ENCODE measurements around the gene APC. TPM values are rescaled to one million over a fixed set of nuclear protein-coding genes. Genes with fewer than 3 reads are reported as not detected.

The APC gene
- total and polyA plus RNA-seq, 2 of the 8 experiments (the other 6 are each of a cell fraction or from before 2014, with no cell fraction given), result 6.8 to 41.9 TPM

DNA sequence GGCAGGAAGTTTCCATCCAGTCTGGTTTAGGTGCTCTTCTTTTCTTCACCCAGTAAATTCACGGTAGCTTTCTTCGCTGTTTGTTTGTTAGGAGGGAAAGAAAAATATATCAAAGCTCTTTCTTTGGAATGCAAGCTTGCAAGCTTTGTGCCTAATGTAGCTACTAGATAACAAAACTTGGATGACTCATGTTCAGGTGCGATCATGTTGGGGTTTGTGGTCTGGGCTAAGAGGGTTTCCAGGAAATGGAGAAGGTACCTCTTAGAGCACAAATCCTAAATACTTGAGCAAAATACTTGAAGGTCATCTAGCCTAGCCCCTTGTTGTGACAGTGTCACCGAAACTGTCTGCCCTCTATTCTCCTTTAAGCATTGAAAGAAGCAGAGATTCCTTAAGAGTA lies 141.1 kb downstream of the APC start:
- POLR2A ChIA-PET (ENCODE audit: partially characterized antibody), result interaction anchor here (0.6 to 1.4 kb wide), 2 partner anchors 8 to 366 kb away, joined by 3 to 4 read pairs; no protein-coding TSS in a partner anchor
- Histone ChIP-seq H3K9ac (replicated peaks in 1 of 4; ENCODE audit: extremely low read depth in 1 of 4, low read depth in 3 of 4, low read length in 3 of 4) (no peak overlapping the region), H4K20me1 (replicated peaks in 1 of 2; ENCODE audit: control insufficient read depth in 1 of 2, insufficient read depth in 2 of 2, low read length in 2 of 2) (peaks cover 0 to 2% of the 10 kb centered on the region in 2 experiments), H3K79me1 (ENCODE audit: low read depth, low read length) (no peaks in the 10 kb centered on the region), H3K23me2 (ENCODE audit: low read depth, low read length) (no peaks in the 10 kb centered on the region; the same call in 1 of the 2 replicates), H3K4ac (replicated peaks; ENCODE audit: insufficient read length, low read depth, low read length) (no peak overlapping the region), H2BK12ac (ENCODE audit: low read depth, low read length) (no peak overlapping the region), H3K18ac (ENCODE audit: extremely low read depth, low read length) (no peak overlapping the region), H2BK20ac (ENCODE audit: low read length) (no peak overlapping the region), H3K27ac (ENCODE audit: low read depth, low read length) (no peak overlapping the region), H2BK5ac (ENCODE audit: low read depth, low read length) (no peak overlapping the region), H4K91ac (replicated peaks; ENCODE audit: insufficient read length, low read length) (no peak overlapping the region), H2BK15ac (ENCODE audit: low read length) (no peak overlapping the region), H4K5ac (ENCODE audit: insufficient read length, low read depth, low read length) (no peak overlapping the region), H3K4me3 (ENCODE audit: extremely low read depth in 1 of 4, insufficient read depth in 2 of 4, low read depth in 3 of 4, low read length in 4 of 4) (no peak overlapping the region), H3K9me3 (ENCODE audit: insufficient read depth in 2 of 2, low read depth in 1 of 2, low read length in 1 of 2) (no peaks in the 10 kb centered on the region), H3K56ac (replicated peaks; ENCODE audit: insufficient read length, low read depth, low read length) (no peak overlapping the region), H3K4me2 (ENCODE audit: insufficient read depth in 1 of 2, low read depth in 2 of 2, low read length in 2 of 2) (no peak overlapping the region), H2AFZ (ENCODE audit: low read length) (no peak overlapping the region), H3K36me3 (ENCODE audit: control insufficient read depth in 2 of 4, insufficient read depth in 4 of 4, low read length in 3 of 4) (peaks cover 0 to 39% (median 9%) of the 10 kb centered on the region in 4 experiments; a peak in 7 of 8 replicates), H2AK5ac (ENCODE audit: low read depth, low read length) (no peak overlapping the region), H4K8ac (ENCODE audit: extremely low read depth, insufficient read depth, low read length) (no peak overlapping the region), H3K27me3 (replicated peaks in 1 of 4; ENCODE audit: control insufficient read depth in 3 of 4, extremely low read depth in 1 of 4, insufficient read depth in 3 of 4, low read length in 3 of 4) (peaks cover 0 to 1% (median 0%) of the 10 kb centered on the region in 4 experiments; a peak in 1 of 7 replicates), H3K23ac (ENCODE audit: insufficient read length) (no peak overlapping the region), H3K79me2 (ENCODE audit: control insufficient read depth in 1 of 2, insufficient read depth in 2 of 2, low read length in 2 of 2) (no peaks in the 10 kb centered on the region), H2BK120ac (replicated peaks; ENCODE audit: low read depth, low read length) (no peak overlapping the region), H3K4me1 (replicated peaks in 1 of 4; ENCODE audit: control insufficient read depth in 3 of 4, insufficient read depth in 4 of 4, low read length in 3 of 4) (peaks cover 0 to 4% (median 0%) of the 10 kb centered on the region in 4 experiments; a peak in 1 of 7 replicates), H3K14ac (ENCODE audit: insufficient read length) (no peak overlapping the region)
- 92% methylated on average over 4 of the region's 4 CpGs; no CpG with 5 or more reads in 1 of the 2 experiments for WGBS, 2 experiments (ENCODE audit: extremely low coverage in 1 of 2, insufficient coverage in 1 of 2, insufficient read length in 1 of 2, insufficient replicate concordance in 2 of 2, low coverage in 1 of 2, low lambda C conversion rate in 2 of 2, missing lambda C conversion rate in 1 of 2)
- CTCF ChIA-PET (ENCODE audit: partially characterized antibody), result no interaction called here
- no peak for TF ChIP-seq EGR1 (IDR thresholded peaks at IDR 0.05; ENCODE audit: borderline replicate concordance, low read depth, low read length)
- no peak for TF ChIP-seq EZH2 (IDR thresholded peaks at IDR 0.05; ENCODE audit: low read depth, low read length, severe bottlenecking)
- TF ChIP-seq TBP (IDR thresholded peaks at IDR 0.05; ENCODE audit: low read depth, low read length), result no peak
- no peak for TF ChIP-seq CBX8 (IDR thresholded peaks at IDR 0.05; ENCODE audit: borderline replicate concordance, low read depth, low read length)
- no peak for TF ChIP-seq SUZ12 (IDR thresholded peaks at IDR 0.05; ENCODE audit: low read length)
- no peak for TF ChIP-seq EP300 (IDR thresholded peaks at IDR 0.05; ENCODE audit: borderline replicate concordance in 1 of 2, low read depth in 2 of 2, low read length in 2 of 2)
- no peak for TF ChIP-seq JUN (IDR thresholded peaks at IDR 0.05; ENCODE audit: low read depth, low read length)
- TF ChIP-seq, protein P1, sequence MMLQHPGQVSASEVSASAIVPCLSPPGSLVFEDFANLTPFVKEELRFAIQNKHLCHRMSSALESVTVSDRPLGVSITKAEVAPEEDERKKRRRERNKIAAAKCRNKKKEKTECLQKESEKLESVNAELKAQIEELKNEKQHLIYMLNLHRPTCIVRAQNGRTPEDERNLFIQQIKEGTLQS (IDR thresholded peaks at IDR 0.05; ENCODE audit: insufficient read depth, low read depth, low read length), result no peak
- no peak for TF ChIP-seq KDM5A (IDR thresholded peaks at IDR 0.05; ENCODE audit: low read length)
- no peak for TF ChIP-seq BACH1 (IDR thresholded peaks at IDR 0.05; ENCODE audit: low read length)
- TF ChIP-seq, protein P2, sequence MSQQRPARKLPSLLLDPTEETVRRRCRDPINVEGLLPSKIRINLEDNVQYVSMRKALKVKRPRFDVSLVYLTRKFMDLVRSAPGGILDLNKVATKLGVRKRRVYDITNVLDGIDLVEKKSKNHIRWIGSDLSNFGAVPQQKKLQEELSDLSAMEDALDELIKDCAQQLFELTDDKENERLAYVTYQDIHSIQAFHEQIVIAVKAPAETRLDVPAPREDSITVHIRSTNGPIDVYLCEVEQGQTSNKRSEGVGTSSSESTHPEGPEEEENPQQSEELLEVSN (IDR thresholded peaks at IDR 0.05), result no peak
- no peak for FAIRE-seq
- no peak for DNase-seq (ENCODE audit: low read depth in 1 of 2, low spot score in 2 of 2)
